ENCODE measurements around the gene IQCH.

Gene IQCH

DNA sequence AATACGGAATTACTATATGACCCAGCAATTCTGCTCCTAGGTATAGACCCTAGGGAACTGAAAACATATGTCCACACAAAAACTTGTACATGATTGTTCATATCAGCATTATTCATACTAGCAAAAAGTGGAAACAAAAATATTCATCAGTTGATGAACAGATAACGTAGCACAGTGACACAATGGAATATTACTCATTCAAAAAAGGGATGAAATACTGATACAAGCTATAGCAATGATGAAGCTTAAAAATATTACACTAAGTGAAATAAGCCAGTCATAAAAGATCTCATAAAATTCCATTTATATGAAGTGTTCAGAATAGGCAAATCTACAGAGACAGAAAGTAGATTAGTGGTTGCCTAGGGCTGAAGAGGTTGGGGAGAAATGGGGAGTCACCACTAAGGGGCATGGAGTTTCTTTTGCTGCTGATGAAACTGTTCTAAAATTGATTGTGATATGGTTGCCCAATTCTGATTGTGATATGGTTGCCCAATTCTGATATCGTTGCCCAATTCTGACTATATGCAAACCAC, 276.9 kb downstream of the IQCH start:
- no peak for DNase-seq (ENCODE audit: low read depth, low spot score)
- TF ChIP-seq, protein P1, sequence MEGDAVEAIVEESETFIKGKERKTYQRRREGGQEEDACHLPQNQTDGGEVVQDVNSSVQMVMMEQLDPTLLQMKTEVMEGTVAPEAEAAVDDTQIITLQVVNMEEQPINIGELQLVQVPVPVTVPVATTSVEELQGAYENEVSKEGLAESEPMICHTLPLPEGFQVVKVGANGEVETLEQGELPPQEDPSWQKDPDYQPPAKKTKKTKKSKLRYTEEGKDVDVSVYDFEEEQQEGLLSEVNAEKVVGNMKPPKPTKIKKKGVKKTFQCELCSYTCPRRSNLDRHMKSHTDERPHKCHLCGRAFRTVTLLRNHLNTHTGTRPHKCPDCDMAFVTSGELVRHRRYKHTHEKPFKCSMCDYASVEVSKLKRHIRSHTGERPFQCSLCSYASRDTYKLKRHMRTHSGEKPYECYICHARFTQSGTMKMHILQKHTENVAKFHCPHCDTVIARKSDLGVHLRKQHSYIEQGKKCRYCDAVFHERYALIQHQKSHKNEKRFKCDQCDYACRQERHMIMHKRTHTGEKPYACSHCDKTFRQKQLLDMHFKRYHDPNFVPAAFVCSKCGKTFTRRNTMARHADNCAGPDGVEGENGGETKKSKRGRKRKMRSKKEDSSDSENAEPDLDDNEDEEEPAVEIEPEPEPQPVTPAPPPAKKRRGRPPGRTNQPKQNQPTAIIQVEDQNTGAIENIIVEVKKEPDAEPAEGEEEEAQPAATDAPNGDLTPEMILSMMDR (IDR thresholded peaks at IDR 0.05; ENCODE audit: insufficient read depth, low read length, missing control alignments): no peak
- ChIA-PET CTCF (interaction anchor here (0.9 kb wide), 1 partner anchor 10 kb away, joined by 3 read pairs; no protein-coding TSS in a partner anchor), POLR2A (interaction anchor here (1.0 kb wide), 1 partner anchor 10 kb away, joined by 3 read pairs; no protein-coding TSS in a partner anchor)
- H3K4me3 ChIP-seq (ENCODE audit: low read depth, low read length): no peak overlapping the region

DNA sequence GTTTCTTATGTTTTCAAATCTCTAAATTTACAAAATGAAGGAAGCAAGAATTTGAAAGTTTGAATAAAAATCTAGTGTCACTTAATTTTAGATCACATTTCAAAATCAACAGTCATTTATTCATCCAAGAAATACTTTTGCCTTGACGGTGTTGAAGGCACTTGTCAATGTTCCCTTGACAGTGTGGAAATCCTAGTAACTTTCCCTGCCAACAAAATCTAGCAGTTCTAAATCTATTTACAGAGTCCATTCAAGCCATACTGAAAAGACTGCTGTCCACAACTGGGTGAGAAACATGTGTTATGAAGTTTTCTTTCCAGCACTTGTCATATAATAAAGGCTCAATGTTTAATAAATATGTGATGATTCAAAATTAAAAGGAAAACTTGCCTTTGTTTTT, 279.3 kb downstream of the IQCH start:
- POLR2A ChIA-PET: interaction anchor here (1.5 kb wide), 1 partner anchor 8 kb away, joined by 8 read pairs; the partner anchor contains the start of gene MAP2K5
- TF ChIP-seq, protein P1 (IDR thresholded peaks at IDR 0.05; ENCODE audit: insufficient read depth, low read length, missing control alignments): no peak

DNA sequence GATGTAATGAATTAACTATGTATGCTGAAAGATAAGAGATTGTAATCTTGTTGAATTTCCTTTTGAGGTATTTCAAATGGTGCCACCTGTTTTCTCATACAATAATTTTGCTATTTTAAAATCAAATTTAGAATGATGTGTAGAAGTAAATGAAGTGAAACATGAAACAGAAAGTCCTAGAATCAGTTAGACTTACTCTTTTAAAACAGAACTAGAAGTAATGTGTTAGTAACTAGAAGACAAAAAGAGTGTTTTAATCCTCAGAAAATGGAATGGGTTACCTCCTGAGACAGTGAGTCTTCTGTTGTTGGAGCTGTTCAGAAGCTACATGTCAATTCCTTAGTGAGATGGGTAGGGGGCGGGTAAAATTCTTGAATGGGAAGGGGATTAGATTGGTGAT, 279.8 kb downstream of the IQCH start:
- TF ChIP-seq, protein P1 (IDR thresholded peaks at IDR 0.05; ENCODE audit: insufficient read depth, low read length, missing control alignments): no peak
- CTCF ChIA-PET: no interaction called here
- H3K4me3 ChIP-seq (ENCODE audit: low read depth, low read length): no peak overlapping the region
- DNase-seq (ENCODE audit: low read depth, low spot score): no peak
- POLR2A ChIA-PET: no interaction called here

More for the DNA sequence above, 279.3 kb downstream of the IQCH start:
- no peak overlapping the region for H3K4me3 ChIP-seq (ENCODE audit: low read depth, low read length)
- CTCF ChIA-PET: no interaction called here
- no peak for DNase-seq (ENCODE audit: low read depth, low spot score)

DNA sequence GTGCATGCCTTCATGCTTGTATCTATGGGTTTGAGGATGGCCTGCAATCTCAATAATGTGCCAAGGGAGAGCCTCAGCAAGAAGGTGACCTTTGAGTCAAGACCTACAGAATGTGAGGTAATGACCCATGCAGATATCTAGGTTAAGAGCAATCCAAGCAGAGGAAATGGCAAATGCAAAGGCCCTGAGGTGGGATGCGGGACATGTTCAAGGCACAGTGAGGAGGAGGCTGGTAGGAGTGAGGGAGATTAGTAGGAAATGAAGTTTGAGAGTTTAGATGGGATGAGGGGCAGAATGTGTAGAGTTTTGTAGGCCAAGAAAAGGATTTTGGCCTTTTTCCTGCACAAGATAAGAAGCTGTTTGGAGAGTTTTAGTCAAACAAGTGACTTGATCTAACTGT, 283.2 kb downstream of the IQCH start:
- H3K4me3 ChIP-seq (ENCODE audit: low read depth, low read length): no peak overlapping the region
- ChIA-PET POLR2A (no interaction called here), CTCF (interaction anchor here (1.5 kb wide), 1 partner anchor 81 kb away, joined by 3 read pairs; no protein-coding TSS in a partner anchor)
- DNase-seq (ENCODE audit: low read depth, low spot score): no peak
- TF ChIP-seq, protein P1 (IDR thresholded peaks at IDR 0.05; ENCODE audit: insufficient read depth, low read length, missing control alignments): no peak

DNA sequence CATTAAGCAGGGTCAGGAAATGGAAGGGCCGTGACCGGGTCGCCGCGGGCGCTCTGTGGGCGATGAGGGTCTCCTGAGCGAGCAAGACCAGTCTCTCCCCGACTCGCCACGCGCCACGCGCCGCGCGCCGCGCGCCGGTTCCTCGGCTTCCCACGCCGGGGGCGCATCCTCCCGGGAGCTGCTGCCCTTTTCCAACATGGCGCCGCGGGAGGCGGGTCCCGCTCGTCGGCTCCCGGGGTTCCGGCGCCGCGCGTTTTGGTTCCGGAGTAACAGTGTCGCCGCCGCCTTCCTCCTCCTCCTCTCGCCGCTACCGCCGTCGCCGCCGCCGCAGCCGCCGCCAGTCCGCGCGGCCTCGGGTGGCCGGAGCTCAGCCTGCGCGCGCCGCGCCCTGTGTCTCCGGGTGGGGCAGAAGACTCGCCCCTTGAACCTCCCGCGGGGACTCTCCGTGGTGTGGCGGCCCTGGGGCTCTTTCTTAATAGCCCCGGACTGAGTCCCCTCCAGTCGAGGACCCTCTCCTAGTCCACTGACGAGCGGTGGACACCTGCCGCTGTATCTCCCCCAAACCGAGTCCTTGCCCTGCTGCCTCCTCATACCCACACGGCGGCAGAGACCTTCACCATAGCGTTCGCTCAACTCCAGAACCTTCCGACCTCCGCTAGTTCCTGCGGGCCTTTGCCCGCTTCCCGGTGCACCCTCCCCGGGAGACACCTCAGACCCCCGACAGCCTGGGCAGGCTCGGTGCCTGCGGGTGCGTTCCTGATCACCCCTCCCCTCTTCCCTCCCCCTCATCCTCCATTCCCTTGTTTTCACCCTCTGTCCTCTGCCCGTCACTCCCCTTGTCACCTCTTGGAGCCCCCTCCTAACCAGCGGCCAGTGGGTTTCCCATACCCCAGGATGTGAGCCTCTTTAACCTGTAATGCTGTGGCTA, 288.1 kb downstream of the IQCH start, which contains the start of gene MAP2K5:
Gene MAP2K5 (plus strand): TSS at position 284 of the 928 bp plus-strand sequence. CDS start 633 bp downstream, at position 917.
- ChIA-PET CTCF (interaction anchor here (0.8 to 1.5 kb wide), 4 partner anchors 19 to 293 kb away, joined by 3 to 8 read pairs (median 4); no protein-coding TSS in a partner anchor), POLR2A (interaction anchor here (1.3 to 1.4 kb wide), 2 partner anchors 10 to 20 kb away, joined by 3 to 8 read pairs; no protein-coding TSS in a partner anchor)
- peak within 1 kb of the TSS; percentile 89 for H3K4me3 ChIP-seq (ENCODE audit: low read depth, low read length)
- no peak for DNase-seq (ENCODE audit: low read depth, low spot score)
- TF ChIP-seq, protein P1 (IDR thresholded peaks at IDR 0.05; ENCODE audit: insufficient read depth, low read length, missing control alignments): no peak

DNA sequence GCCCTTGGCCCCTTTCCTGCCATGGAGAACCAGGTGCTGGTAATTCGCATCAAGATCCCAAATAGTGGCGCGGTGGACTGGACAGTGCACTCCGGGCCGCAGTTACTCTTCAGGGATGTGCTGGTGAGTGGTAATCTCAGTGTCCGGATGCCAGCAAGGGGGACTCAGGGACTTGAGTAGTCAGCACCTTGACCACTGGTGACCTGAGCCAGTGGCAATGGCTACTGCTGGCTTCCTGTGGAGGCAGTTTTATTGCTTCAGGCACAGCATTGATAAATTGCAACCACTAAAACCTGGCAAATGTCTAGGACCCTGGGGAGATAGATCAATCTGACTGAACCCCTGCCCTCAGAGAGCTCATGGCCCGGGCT, 288.7 kb downstream of the IQCH start:
- CTCF ChIA-PET: interaction anchor here (1.5 kb wide), 1 partner anchor 39 kb away, joined by 3 read pairs; no protein-coding TSS in a partner anchor
- TF ChIP-seq, protein P1 (IDR thresholded peaks at IDR 0.05; ENCODE audit: insufficient read depth, low read length, missing control alignments): no peak
- POLR2A ChIA-PET: no interaction called here

More for the DNA sequence above, 288.7 kb downstream of the IQCH start:
- peak overlapping the region; percentile 89 for H3K4me3 ChIP-seq (ENCODE audit: low read depth, low read length)
- DNase-seq (ENCODE audit: low read depth, low spot score): no peak
